Measurements from ENCODE around the gene MT1B. TPM values are rescaled to one million over a fixed set of nuclear protein-coding genes. Genes with fewer than 3 reads are reported as not detected.

Gene MT1B
- total and polyA plus RNA-seq, 4 donors, result not detected

GRCh38 chr16:56649271-56649670, 2.4 kb upstream of the MT1B start:
- ATAC-seq (ENCODE audit: low FRiP score) (no peak), DNase-seq (no peak)
- intact Hi-C loops (cut with DNase I), result no loop called here
- no peak overlapping the region for H3K27ac ChIP-seq (ENCODE audit: low read depth in 1 of 2, low read length in 2 of 2)
- H3K4me3 ChIP-seq (ENCODE audit: low read length in 2 of 2), result no peak overlapping the region
- H3K9me3 ChIP-seq (ENCODE audit: control insufficient read depth, low read length), result no peaks in the 10 kb centered on the region
- 94 to 97% methylated on average over 2 of the region's 2 CpGs for WGBS, 2 donors
- H3K4me1 ChIP-seq (ENCODE audit: control insufficient read depth in 1 of 2, insufficient read depth in 2 of 2, low read length in 2 of 2), result no peaks in the 10 kb centered on the region
- H3K27me3 ChIP-seq (ENCODE audit: control insufficient read depth in 1 of 2, insufficient read depth in 2 of 2, low read length in 1 of 2), result no peaks in the 10 kb centered on the region
- no peaks in the 10 kb centered on the region for H3K36me3 ChIP-seq (ENCODE audit: control insufficient read depth in 1 of 2, insufficient read depth in 2 of 2, low read length in 1 of 2)

GRCh38 chr16:56649820-56650219, 1.9 kb upstream of the MT1B start:
- 88% methylated on average over 3 of the region's 3 CpGs for WGBS, 2 donors
- Histone ChIP-seq H3K36me3 (ENCODE audit: control insufficient read depth in 1 of 2, insufficient read depth in 2 of 2, low read length in 1 of 2) (no peaks in the 10 kb centered on the region), H3K27ac (ENCODE audit: low read depth in 1 of 2, low read length in 2 of 2) (no peak overlapping the region), H3K4me1 (ENCODE audit: control insufficient read depth in 1 of 2, insufficient read depth in 2 of 2, low read length in 2 of 2) (no peaks in the 10 kb centered on the region), H3K4me3 (ENCODE audit: low read length in 2 of 2) (no peak overlapping the region), H3K9me3 (ENCODE audit: control insufficient read depth, low read length) (no peaks in the 10 kb centered on the region), H3K27me3 (ENCODE audit: control insufficient read depth in 1 of 2, insufficient read depth in 2 of 2, low read length in 1 of 2) (no peaks in the 10 kb centered on the region)
- no peak for ATAC-seq (ENCODE audit: low FRiP score)
- DNase-seq, result no peak
- intact Hi-C loops (cut with DNase I), result no loop called here

GRCh38 chr16:56652600-56652999, 914 bp downstream of the MT1B start:
- H3K27me3 ChIP-seq (ENCODE audit: control insufficient read depth in 1 of 2, insufficient read depth in 2 of 2, low read length in 1 of 2), result no peaks in the 10 kb centered on the region
- no peak overlapping the region for H3K27ac ChIP-seq (ENCODE audit: low read depth in 1 of 2, low read length in 2 of 2)
- H3K36me3 ChIP-seq (ENCODE audit: control insufficient read depth in 1 of 2, insufficient read depth in 2 of 2, low read length in 1 of 2), result no peaks in the 10 kb centered on the region
- intact Hi-C loops (cut with DNase I), result no loop called here
- no peak for DNase-seq
- no peaks in the 10 kb centered on the region for H3K4me1 ChIP-seq (ENCODE audit: control insufficient read depth in 1 of 2, insufficient read depth in 2 of 2, low read length in 2 of 2)
- no peak for ATAC-seq (ENCODE audit: low FRiP score)
- WGBS, 2 donors, result 36 to 59% methylated on average over 1 of the region's 1 CpG
- no peaks in the 10 kb centered on the region for H3K9me3 ChIP-seq (ENCODE audit: control insufficient read depth, low read length)
- no peak overlapping the region for H3K4me3 ChIP-seq (ENCODE audit: low read length in 2 of 2)

- intact Hi-C loops (cut with DNase I), result no loop called here
- 81 to 88% methylated on average over 7 of the region's 7 CpGs for WGBS, 2 donors
- H3K36me3 ChIP-seq (ENCODE audit: control insufficient read depth in 1 of 2, insufficient read depth in 2 of 2, low read length in 1 of 2), result no peaks in the 10 kb centered on the region
Measured at GRCh38 chr16:56653218-56653617, 1.5 kb downstream of the MT1B start.

GRCh38 chr16:56657555-56658326, 6.1 kb downstream of the MT1B start, which contains the start of gene MT1F:
Gene MT1F (plus strand): TSS chr16:56657959. CDS start chr16:56658059, 100 bp downstream.
- intact Hi-C loops (cut with DNase I), result no loop called here
- no peaks in the 10 kb centered on the region for H3K27me3 ChIP-seq (ENCODE audit: control insufficient read depth in 1 of 2, insufficient read depth in 2 of 2, low read length in 1 of 2)
- peak; percentile 85 to 89 for DNase-seq
- no peaks in the 10 kb centered on the region for H3K36me3 ChIP-seq (ENCODE audit: control insufficient read depth in 1 of 2, insufficient read depth in 2 of 2, low read length in 1 of 2)
- H3K4me3 ChIP-seq (ENCODE audit: low read length in 2 of 2), result peak within 1 kb of the TSS; percentile 27 to 29
- H3K27ac ChIP-seq (ENCODE audit: low read depth in 1 of 2, low read length in 2 of 2), result no peak within 1 kb of the TSS
- ATAC-seq (ENCODE audit: low FRiP score), result peak; percentile 86
- 1 to 2% methylated on average over 44 to 46 of the region's 46 CpGs for WGBS, 2 donors
- no peaks in the 10 kb centered on the region for H3K9me3 ChIP-seq (ENCODE audit: control insufficient read depth, low read length)
- H3K4me1 ChIP-seq (ENCODE audit: control insufficient read depth in 1 of 2, insufficient read depth in 2 of 2, low read length in 2 of 2), result no peaks in the 10 kb centered on the region

More at GRCh38 chr16:56653218-56653617, 1.5 kb downstream of the MT1B start:
- ATAC-seq (ENCODE audit: low FRiP score) (no peak), DNase-seq (no peak)
- Histone ChIP-seq H3K9me3 (ENCODE audit: control insufficient read depth, low read length) (no peaks in the 10 kb centered on the region), H3K4me3 (ENCODE audit: low read length in 2 of 2) (no peak overlapping the region), H3K27ac (ENCODE audit: low read depth in 1 of 2, low read length in 2 of 2) (no peak overlapping the region), H3K27me3 (ENCODE audit: control insufficient read depth in 1 of 2, insufficient read depth in 2 of 2, low read length in 1 of 2) (no peaks in the 10 kb centered on the region), H3K4me1 (ENCODE audit: control insufficient read depth in 1 of 2, insufficient read depth in 2 of 2, low read length in 2 of 2) (no peaks in the 10 kb centered on the region)

- H3K27ac ChIP-seq (ENCODE audit: low read depth in 1 of 2, low read length in 2 of 2), result no peak overlapping the region
- intact Hi-C loops (cut with DNase I), result no loop called here
- H3K9me3 ChIP-seq (ENCODE audit: control insufficient read depth, low read length), result no peaks in the 10 kb centered on the region
- WGBS, 2 donors, result 43 to 45% methylated on average over 10 of the region's 10 CpGs
- DNase-seq (peak in 1 of 2 donors; percentile 84), ATAC-seq (ENCODE audit: low FRiP score) (no peak)
- H3K4me3 ChIP-seq (ENCODE audit: low read length in 2 of 2), result no peak overlapping the region
- no peaks in the 10 kb centered on the region for H3K27me3 ChIP-seq (ENCODE audit: control insufficient read depth in 1 of 2, insufficient read depth in 2 of 2, low read length in 1 of 2)
- no peaks in the 10 kb centered on the region for H3K36me3 ChIP-seq (ENCODE audit: control insufficient read depth in 1 of 2, insufficient read depth in 2 of 2, low read length in 1 of 2)
- H3K4me1 ChIP-seq (ENCODE audit: control insufficient read depth in 1 of 2, insufficient read depth in 2 of 2, low read length in 2 of 2), result no peaks in the 10 kb centered on the region
Measured at GRCh38 chr16:56658327-56658875, 6.7 kb downstream of the MT1B start.

GRCh38 chr16:56662357-56663354, 11.0 kb downstream of the MT1B start:
- ATAC-seq (ENCODE audit: low FRiP score) (no peak), DNase-seq (no peak)
- 17 to 18% methylated on average over 36 to 48 of the region's 48 CpGs for WGBS, 2 donors
- Histone ChIP-seq H3K27me3 (ENCODE audit: control insufficient read depth in 1 of 2, insufficient read depth in 2 of 2, low read length in 1 of 2) (no peaks in the 10 kb centered on the region), H3K4me1 (ENCODE audit: control insufficient read depth in 1 of 2, insufficient read depth in 2 of 2, low read length in 2 of 2) (no peaks in the 10 kb centered on the region), H3K9me3 (ENCODE audit: control insufficient read depth, low read length) (no peaks in the 10 kb centered on the region), H3K36me3 (ENCODE audit: control insufficient read depth in 1 of 2, insufficient read depth in 2 of 2, low read length in 1 of 2) (no peaks in the 10 kb centered on the region), H3K27ac (ENCODE audit: low read depth in 1 of 2, low read length in 2 of 2) (no peak overlapping the region), H3K4me3 (ENCODE audit: low read length in 2 of 2) (no peak overlapping the region)
- intact Hi-C loops (cut with DNase I), result no loop called here

- Histone ChIP-seq H3K4me1 (ENCODE audit: control insufficient read depth in 1 of 2, insufficient read depth in 2 of 2, low read length in 2 of 2) (no peaks in the 10 kb centered on the region), H3K9me3 (ENCODE audit: control insufficient read depth, low read length) (no peaks in the 10 kb centered on the region), H3K36me3 (ENCODE audit: control insufficient read depth in 1 of 2, insufficient read depth in 2 of 2, low read length in 1 of 2) (no peaks in the 10 kb centered on the region), H3K27ac (ENCODE audit: low read depth in 1 of 2, low read length in 2 of 2) (no peak overlapping the region), H3K4me3 (ENCODE audit: low read length in 2 of 2) (no peak overlapping the region), H3K27me3 (ENCODE audit: control insufficient read depth in 1 of 2, insufficient read depth in 2 of 2, low read length in 1 of 2) (no peaks in the 10 kb centered on the region)
- no peak for ATAC-seq (ENCODE audit: low FRiP score)
- 97 to 100% methylated on average over 1 of the region's 1 CpG for WGBS, 2 donors
- intact Hi-C loops (cut with DNase I), result no loop called here
- DNase-seq, result no peak
Measured at GRCh38 chr16:56664506-56664905, 12.8 kb downstream of the MT1B start.
